DOHH2 (cell line): ENCODE measurements around the gene CCDC40.

ENCODE experiments used
- H3F3A ChIP-seq: fragments of 200-600 bp; sonication (generic), shearing (Covaris generic); 2 replicates; pipeline ENCODE4 v1.6.0; 2016; ENCODE audit warnings: antibody characterized with exemption, mild to moderate bottlenecking; ENCODE audit not compliant: control insufficient read depth, insufficient read depth
- H3K27ac ChIP-seq: fragments of 200-600 bp; sonication (generic); 2 replicates; pipeline ENCODE4 v1.5.1; 2014; ENCODE audit warnings: low read depth, mild to moderate bottlenecking, low read length, moderate library complexity
- H3K27me3 ChIP-seq: fragments of 200-600 bp; sonication (generic); 2 replicates; pipeline ENCODE4 v1.6.1; 2014; ENCODE audit warnings: mild to moderate bottlenecking, low read length, mixed read lengths; ENCODE audit not compliant: control insufficient read depth
- H3K36me3 ChIP-seq: fragments of 200-600 bp; sonication (generic); 2 replicates; pipeline ENCODE4 v1.6.1; 2014; ENCODE audit warnings: mild to moderate bottlenecking, low read length, moderate library complexity, mixed read lengths; ENCODE audit not compliant: control insufficient read depth
- H3K4me1 ChIP-seq: fragments of 200-600 bp; sonication (generic); 2 replicates; pipeline ENCODE4 v1.6.1; 2014; ENCODE audit warnings: mild to moderate bottlenecking, low read length, mixed read lengths; ENCODE audit not compliant: control insufficient read depth
- H3K4me2 ChIP-seq: fragments of 200-600 bp; sonication (generic); 2 replicates; pipeline ENCODE4 v1.6.0; 2014; ENCODE audit warnings: mild to moderate bottlenecking, low read length, moderate library complexity
- H3K4me3 ChIP-seq: fragments of 200-600 bp; sonication (generic); 2 replicates; pipeline ENCODE4 v1.5.1; 2014; ENCODE audit warnings: mild to moderate bottlenecking, low read length, mixed read lengths
- H3K79me2 ChIP-seq: fragments of 200-600 bp; sonication (generic); 2 replicates; pipeline ENCODE4 v1.6.1; 2014; ENCODE audit warnings: mild to moderate bottlenecking, low read length, mixed read lengths; ENCODE audit not compliant: control insufficient read depth
- H3K9me2 ChIP-seq: fragments of 200-600 bp; sonication (generic); replicated peaks from 2 replicates; pipeline ENCODE4 v1.6.1; 2014; ENCODE audit warnings: mild to moderate bottlenecking, low read length, mixed read lengths; ENCODE audit not compliant: control insufficient read depth
- H3K9me3 ChIP-seq: fragments of 200-600 bp; sonication (generic); 2 replicates; pipeline ENCODE4 v1.6.1; 2014; ENCODE audit warnings: antibody characterized with exemption, low read length, mixed read lengths; ENCODE audit not compliant: control insufficient read depth, insufficient read depth
- H4K20me1 ChIP-seq: fragments of 200-600 bp; sonication (generic); 2 replicates; pipeline ENCODE4 v1.6.0; 2014; ENCODE audit warnings: low read depth, mild to moderate bottlenecking, antibody characterized with exemption, low read length, moderate library complexity; ENCODE audit not compliant: control insufficient read depth, insufficient read depth
- CTCF ChIP-seq: fragments of 200-600 bp; sonication (generic); IDR thresholded peaks from one replicate; pipeline ENCODE4 v1.5.1; 2014; ENCODE audit warnings: antibody characterized with exemption, mild to moderate bottlenecking, low read depth, low read length; ENCODE audit not compliant: poor library complexity, severe bottlenecking
- EZH2phosphoT487 ChIP-seq: fragments of 200-600 bp; sonication (generic); IDR thresholded peaks from 2 replicates; pipeline ENCODE4 v1.6.1; 2017; ENCODE audit warnings: borderline replicate concordance, mild to moderate bottlenecking, antibody characterized with exemption, low read length, moderate library complexity, mixed read lengths

CCDC40 gene

DNA sequence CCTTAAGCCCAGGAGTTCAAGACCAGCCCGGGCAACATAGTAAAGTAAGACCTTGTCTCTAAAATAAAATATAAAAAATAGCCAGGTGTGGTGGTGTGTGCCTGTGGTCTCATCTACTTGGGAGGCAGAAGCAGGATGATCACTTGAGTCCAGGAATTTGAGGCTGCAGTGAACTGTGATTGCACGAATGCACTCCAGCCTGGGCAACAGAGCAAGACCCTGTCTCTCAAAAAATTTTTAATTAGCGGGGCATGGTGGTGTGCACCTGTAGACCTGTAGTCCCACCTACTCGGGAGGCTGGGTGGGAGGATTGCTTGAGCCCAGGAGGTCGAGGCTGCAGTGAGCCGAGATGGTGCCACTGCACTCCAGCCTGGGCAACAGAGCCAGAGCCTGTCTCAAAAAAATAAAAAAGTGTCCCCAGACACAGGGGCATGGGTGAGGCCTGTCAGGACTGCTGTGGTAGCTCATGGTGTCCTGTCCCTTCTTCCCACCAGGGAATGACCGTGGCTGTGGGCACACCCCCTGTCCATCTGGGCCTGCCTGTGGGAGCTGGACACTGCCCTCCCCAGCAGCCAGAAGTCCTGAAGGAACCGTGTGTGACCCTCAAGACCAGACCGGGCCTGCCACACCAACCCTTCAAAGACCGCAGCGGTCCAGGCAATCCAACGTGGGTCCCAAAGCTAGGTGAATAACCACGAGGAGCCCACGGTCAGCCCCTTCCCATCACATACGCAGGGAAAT is 34.1 kb downstream of the CCDC40 start:
- Histone ChIP-seq H3K4me1 (no peaks in the 10 kb centered on the region), H3K4me3 (no peak overlapping the region), H3K4me2 (no peak overlapping the region), H3K36me3 (no peaks in the 10 kb centered on the region), H3K9me2 (no peaks in the 10 kb centered on the region), H3K9me3 (no peaks in the 10 kb centered on the region), H4K20me1 (no peaks in the 10 kb centered on the region), H3K79me2 (no peaks in the 10 kb centered on the region), H3K27me3 (no peaks in the 10 kb centered on the region), H3K27ac (no peak overlapping the region), H3F3A (no peaks in the 10 kb centered on the region)
- TF ChIP-seq CTCF (no peak), EZH2phosphoT487 (no peak)

GRCh38 chr17:80071116-80071841 is 34.8 kb downstream of the CCDC40 start:
- Histone ChIP-seq H3K79me2 (no peaks in the 10 kb centered on the region), H3K4me1 (no peaks in the 10 kb centered on the region), H3K27ac (no peak overlapping the region), H3K36me3 (no peaks in the 10 kb centered on the region), H3K9me2 (no peaks in the 10 kb centered on the region), H3K4me3 (no peak overlapping the region), H3K4me2 (no peak overlapping the region), H4K20me1 (no peaks in the 10 kb centered on the region), H3K27me3 (no peaks in the 10 kb centered on the region), H3K9me3 (no peaks in the 10 kb centered on the region), H3F3A (no peaks in the 10 kb centered on the region)
- TF ChIP-seq CTCF (no peak), EZH2phosphoT487 (no peak)

DNA sequence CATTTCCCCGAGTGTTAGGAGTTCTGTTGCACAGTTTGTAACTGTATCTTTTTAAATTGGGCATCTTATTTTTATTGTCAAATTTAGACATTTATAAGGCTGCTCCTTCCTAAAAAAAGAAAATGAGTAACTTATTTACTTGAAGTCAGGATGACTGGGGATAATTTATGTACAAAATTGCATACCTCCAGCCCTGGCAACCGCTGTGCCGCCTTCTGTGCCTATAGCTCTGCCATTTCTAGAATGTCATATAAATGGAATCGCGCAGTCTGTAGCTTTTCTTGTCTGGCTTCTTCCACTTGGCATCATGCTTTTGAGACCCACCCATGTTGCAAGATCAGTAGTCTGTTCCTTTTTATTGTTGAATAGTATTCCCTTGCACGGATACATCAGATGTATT is 36.0 kb downstream of the CCDC40 start:
- no peaks in the 10 kb centered on the region for H3K9me3 ChIP-seq
- H4K20me1 ChIP-seq: no peaks in the 10 kb centered on the region
- no peaks in the 10 kb centered on the region for H3K27me3 ChIP-seq
- no peaks in the 10 kb centered on the region for H3K4me1 ChIP-seq
- no peak overlapping the region for H3K27ac ChIP-seq
- no peaks in the 10 kb centered on the region for H3K36me3 ChIP-seq
- H3K79me2 ChIP-seq: no peaks in the 10 kb centered on the region
- no peak for TF ChIP-seq EZH2phosphoT487
- TF ChIP-seq CTCF: no peak
- no peaks in the 10 kb centered on the region for H3K9me2 ChIP-seq
- H3K4me2 ChIP-seq: no peak overlapping the region
- no peak overlapping the region for H3K4me3 ChIP-seq
- no peaks in the 10 kb centered on the region for H3F3A ChIP-seq
